ENCODE data around the gene AANAT.
A peak's percentile ranks its signal among the peaks of the same experiment; 100 is the strongest.

AANAT gene

GRCh38 chr17:76469076-76469990 is 1.9 kb downstream of the AANAT start:
- peak in 1 of 4 experiments; percentile 4 for DNase-seq

GRCh38 chr17:76469991-76470739 is 2.8 kb downstream of the AANAT start:
- peak in 1 of 4 experiments; percentile 3 for DNase-seq

- no peak for DNase-seq
Measured at GRCh38 chr17:76471498-76472257, 4.3 kb downstream of the AANAT start.

- no peak for DNase-seq
Measured at GRCh38 chr17:76472258-76472645, 4.8 kb downstream of the AANAT start.

GRCh38 chr17:76472726-76473125 is 5.3 kb downstream of the AANAT start:
- DNase-seq: no peak

GRCh38 chr17:76473541-76473985 is 6.2 kb downstream of the AANAT start:
- DNase-seq: peak in 3 of 4 experiments; percentile 41 to 55 (median 43)

- DNase-seq: no peak
Measured at GRCh38 chr17:76474238-76474637, 6.8 kb downstream of the AANAT start.

GRCh38 chr17:76474894-76475293 is 7.5 kb downstream of the AANAT start:
- DNase-seq: peak in 1 of 4 experiments; percentile 1

GRCh38 chr17:76475302-76475701 is 7.9 kb downstream of the AANAT start:
- no peak for DNase-seq

- no peak for DNase-seq
Measured at GRCh38 chr17:76476736-76477135, 9.3 kb downstream of the AANAT start.

GRCh38 chr17:76477576-76477975 is 10.2 kb downstream of the AANAT start:
- peak in 1 of 4 experiments; percentile 2 for DNase-seq

GRCh38 chr17:76478097-76478496 is 10.7 kb downstream of the AANAT start:
- DNase-seq: peak in 1 of 4 experiments; percentile 5

GRCh38 chr17:76478730-76479514 is 11.5 kb downstream of the AANAT start:
- DNase-seq: peak in 1 of 4 experiments; percentile 1

- DNase-seq: peak in 3 of 4 experiments; percentile 41 to 60 (median 51)
Measured at GRCh38 chr17:76479515-76480060, 12.2 kb downstream of the AANAT start.

GRCh38 chr17:76480632-76481031 is 13.2 kb downstream of the AANAT start:
- peak; percentile 62 to 80 (median 73) for DNase-seq

- DNase-seq: peak in 3 of 4 experiments; percentile 54 to 59 (median 57)
Measured at GRCh38 chr17:76481071-76481655, 13.8 kb downstream of the AANAT start.

- DNase-seq: no peak
Measured at GRCh38 chr17:76484228-76484725, 16.9 kb downstream of the AANAT start.

GRCh38 chr17:76485569-76485968 is 18.2 kb downstream of the AANAT start:
- peak; percentile 66 to 83 (median 72) for DNase-seq

GRCh38 chr17:76487451-76488192 is 20.2 kb downstream of the AANAT start:
- no peak for DNase-seq

- DNase-seq: no peak
Measured at GRCh38 chr17:76490112-76490710, 22.8 kb downstream of the AANAT start.
